ENCODE data around the gene NUAK1.

The NUAK1 gene

GRCh38 chr12:106115440-106115839, 23.3 kb downstream of the NUAK1 start:
- DNase-seq, result peak in 4 of 10 donors; percentile 43 to 92 (median 76)
- intact Hi-C loops (cut with DNase I), result no loop called here

- intact Hi-C loops (cut with DNase I), result no loop called here
- DNase-seq, result no peak
Observed at GRCh38 chr12:106114447-106115068, 24.2 kb downstream of the NUAK1 start.

GRCh38 chr12:106113824-106114446, 24.8 kb downstream of the NUAK1 start:
- intact Hi-C loops (cut with DNase I), result no loop called here
- no peak for DNase-seq

- DNase-seq, result no peak
- intact Hi-C loops (cut with DNase I), result no loop called here
Observed at GRCh38 chr12:106113446-106113823, 25.3 kb downstream of the NUAK1 start.

- intact Hi-C loops (cut with DNase I), result no loop called here
- DNase-seq, result no peak
Observed at GRCh38 chr12:106113042-106113441, 25.7 kb downstream of the NUAK1 start.

GRCh38 chr12:106112145-106112821, 26.5 kb downstream of the NUAK1 start:
- peak in 3 of 10 donors; percentile 32 to 88 (median 80) for DNase-seq
- intact Hi-C loops (cut with DNase I), result no loop called here

GRCh38 chr12:106110626-106111300, 28.0 kb downstream of the NUAK1 start:
- peak in 2 of 10 donors; percentile 85 to 89 for DNase-seq
- intact Hi-C loops (cut with DNase I), result no loop called here

- intact Hi-C loops (cut with DNase I), result no loop called here
- DNase-seq, result no peak
Observed at GRCh38 chr12:106109168-106109910, 29.4 kb downstream of the NUAK1 start.

- DNase-seq, result peak in 1 of 10 donors; percentile 85
- intact Hi-C loops (cut with DNase I), result no loop called here
Observed at GRCh38 chr12:106108185-106108835, 30.4 kb downstream of the NUAK1 start.

GRCh38 chr12:106107566-106107965, 31.2 kb downstream of the NUAK1 start:
- intact Hi-C loops (cut with DNase I), result no loop called here
- no peak for DNase-seq

- intact Hi-C loops (cut with DNase I), result no loop called here
- no peak for DNase-seq
Observed at GRCh38 chr12:106106892-106107291, 31.9 kb downstream of the NUAK1 start.

GRCh38 chr12:106106061-106106566, 32.6 kb downstream of the NUAK1 start:
- DNase-seq, result no peak

GRCh38 chr12:106101803-106102202, 37.0 kb downstream of the NUAK1 start:
- DNase-seq, result peak in 2 of 10 donors; percentile 53 to 81
- intact Hi-C loops (cut with DNase I), result no loop called here

More at GRCh38 chr12:106106061-106106566, 32.6 kb downstream of the NUAK1 start:
- intact Hi-C loops (cut with DNase I), result no loop called here

- DNase-seq, result no peak
Observed at GRCh38 chr12:106098691-106099200, 40.0 kb downstream of the NUAK1 start.

GRCh38 chr12:106097011-106097410, 41.7 kb downstream of the NUAK1 start:
- no peak for DNase-seq
- intact Hi-C loops (cut with DNase I), result loop anchor here (5.0 kb wide), 1 partner anchor 40 kb away; the partner anchor contains the start of gene NUAK1

More at GRCh38 chr12:106098691-106099200, 40.0 kb downstream of the NUAK1 start:
- intact Hi-C loops (cut with DNase I), result loop anchor here (5.0 kb wide), 1 partner anchor 39 kb away; the partner anchor contains the start of gene NUAK1

- intact Hi-C loops (cut with DNase I), result loop anchor here (5.0 kb wide), 1 partner anchor 41 kb away; the partner anchor contains the start of gene NUAK1
- no peak for DNase-seq
Observed at GRCh38 chr12:106096376-106096775, 42.4 kb downstream of the NUAK1 start.

GRCh38 chr12:106094304-106094703, 44.5 kb downstream of the NUAK1 start:
- no peak for DNase-seq
- intact Hi-C loops (cut with DNase I), result no loop called here

- DNase-seq, result no peak
- intact Hi-C loops (cut with DNase I), result no loop called here
Observed at GRCh38 chr12:106093246-106093645, 45.5 kb downstream of the NUAK1 start.

- no peak for DNase-seq
- intact Hi-C loops (cut with DNase I), result no loop called here
Observed at GRCh38 chr12:106091446-106091820, 47.3 kb downstream of the NUAK1 start.
